Activated CD4-positive, alpha-beta T cell treated with anti-CD3 and anti-CD28 coated beads for 1 hour (primary cell): ENCODE results near the gene GGA3.
A peak's percentile ranks its signal among the peaks of the same experiment; 100 is the strongest.

Experiments
- DNase-seq: peaks from one replicate; pipeline ENCODE4 v3.0.0-alpha.2; 2020

Gene GGA3

DNA sequence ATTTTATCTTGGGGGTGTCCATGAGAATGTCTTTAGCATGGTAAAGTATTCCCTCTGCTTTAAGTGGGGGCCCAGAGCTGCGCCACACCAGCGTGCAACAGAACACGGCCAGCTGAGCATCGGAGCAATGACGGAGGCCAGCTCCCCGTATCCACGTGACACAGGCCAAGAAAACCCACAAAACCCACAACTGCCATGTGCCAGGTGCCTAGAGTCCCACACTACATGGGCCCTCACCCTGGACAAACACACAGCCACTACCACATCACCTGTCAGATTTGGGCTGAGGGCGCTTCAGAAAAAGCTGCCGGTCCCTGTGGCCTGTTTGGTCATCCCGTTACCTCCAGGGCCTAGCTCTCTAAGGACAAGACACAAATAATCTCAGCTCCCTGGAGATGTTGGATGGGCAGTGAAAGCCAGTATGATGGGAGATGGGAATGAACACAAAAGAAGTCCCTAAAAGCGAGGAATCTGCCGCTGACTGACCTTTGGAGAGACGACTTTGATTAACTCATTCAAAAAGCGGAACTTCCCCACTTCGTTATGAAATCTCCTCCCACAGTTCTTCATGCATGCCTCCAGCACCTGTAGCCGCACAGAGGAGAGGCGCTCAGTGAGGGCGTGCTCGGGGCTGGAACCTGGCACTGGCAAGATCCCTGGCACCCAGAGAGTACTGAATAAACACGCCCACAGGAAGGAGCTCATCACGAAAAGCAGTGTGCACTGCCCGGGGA lies 17.1 kb downstream of the GGA3 start:
- no peak for DNase-seq

DNA sequence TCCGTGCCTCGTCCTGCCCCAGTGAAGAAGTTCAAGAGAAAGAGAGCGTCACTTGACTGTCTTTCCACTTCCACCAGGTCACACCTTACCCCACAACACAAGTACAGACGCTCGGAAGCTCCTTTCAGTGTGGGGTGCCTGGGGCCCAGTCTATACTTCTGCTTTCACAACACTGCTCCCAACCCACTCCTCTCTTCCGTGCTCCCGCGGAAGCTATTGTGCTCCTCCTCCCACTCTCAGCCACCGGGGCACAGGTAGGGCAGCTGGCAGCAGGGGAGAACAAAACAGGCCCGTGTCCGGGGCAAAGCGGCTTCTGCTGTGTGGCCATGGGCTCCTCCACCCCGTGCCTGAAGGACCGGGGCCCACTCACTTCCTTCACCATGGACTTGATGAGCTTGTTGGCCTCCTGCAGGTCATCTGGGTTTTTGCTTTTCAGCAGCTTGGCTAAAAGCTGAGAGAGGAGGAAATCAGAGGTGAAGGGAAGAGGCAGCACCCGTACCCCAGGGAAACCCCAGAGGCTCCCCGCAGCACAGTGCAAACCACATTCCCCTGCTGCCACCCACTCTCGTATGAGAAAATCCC lies 18.9 kb downstream of the GGA3 start:
- no peak for DNase-seq

DNA sequence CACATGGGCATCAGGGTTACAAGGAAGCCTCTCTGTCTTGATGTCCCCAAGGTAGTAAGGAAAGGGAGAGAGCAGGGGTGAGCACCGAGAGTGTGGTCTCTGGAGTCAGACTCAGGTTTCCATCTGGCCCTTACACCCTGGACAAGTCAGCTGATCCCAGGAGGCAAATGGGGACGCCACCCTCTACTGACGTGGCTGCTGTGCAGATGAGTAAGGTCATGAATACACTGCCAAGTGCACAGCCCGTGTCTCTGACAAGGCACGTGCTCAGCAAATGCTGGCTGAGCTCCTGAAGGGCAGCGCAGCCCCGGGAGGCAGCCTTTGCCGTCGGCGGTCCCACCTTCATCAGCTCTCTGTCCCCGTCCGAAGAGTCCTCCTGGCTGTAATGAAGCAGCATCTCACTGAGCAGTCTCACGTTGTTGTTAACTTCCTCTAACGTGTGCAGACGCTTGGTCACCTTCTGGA lies 19.4 kb downstream of the GGA3 start:
- DNase-seq: no peak

- no peak for DNase-seq
Observed at GRCh38 chr17:75241502-75241901, 19.9 kb downstream of the GGA3 start.

DNA sequence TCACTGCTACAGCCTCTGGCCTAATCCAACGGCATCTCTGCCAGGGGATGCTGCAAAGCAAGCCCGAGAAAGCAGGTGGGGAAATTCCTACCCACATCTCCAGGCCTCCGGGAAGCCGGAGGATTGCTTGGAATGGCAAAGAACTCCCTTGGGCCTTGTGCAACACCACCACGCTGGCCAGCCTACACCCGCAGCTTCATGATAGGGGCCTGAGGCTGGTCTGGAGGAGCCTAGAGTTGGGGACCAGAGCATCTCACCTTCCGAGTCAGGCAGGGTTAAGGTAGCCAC lies 20.3 kb downstream of the GGA3 start:
- DNase-seq: no peak

- DNase-seq: no peak
Observed at GRCh38 chr17:75240394-75241142, 20.8 kb downstream of the GGA3 start.

DNA sequence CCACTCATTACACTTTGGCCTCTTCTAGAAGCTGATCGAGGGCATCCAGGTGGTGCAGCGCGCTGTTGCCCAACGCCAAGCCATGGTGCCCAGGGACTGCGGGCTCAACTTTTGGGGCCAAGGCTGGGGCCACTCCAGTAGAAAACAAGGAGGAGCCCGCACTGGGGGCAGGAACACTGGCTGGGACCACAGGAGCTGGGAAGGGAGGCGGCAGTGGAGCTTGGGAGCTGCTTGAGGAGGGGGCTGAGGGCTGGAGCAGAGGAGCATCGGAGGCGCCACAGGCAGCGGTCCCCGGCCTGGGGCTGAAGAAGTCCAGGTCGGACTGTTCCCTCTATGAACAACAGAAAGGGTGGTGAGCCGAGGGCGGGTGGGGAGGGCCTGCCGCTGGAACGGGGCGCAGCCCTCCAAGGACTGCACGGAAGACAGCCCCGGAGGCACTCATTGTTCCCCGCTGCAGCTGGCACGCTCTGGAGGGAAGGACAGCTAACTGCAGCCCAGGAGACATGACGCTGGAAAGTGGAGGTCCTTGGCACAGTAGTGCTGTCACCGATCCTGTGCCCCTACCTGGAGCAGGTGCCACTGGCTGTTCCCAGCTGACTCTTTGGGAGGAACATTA lies 21.5 kb downstream of the GGA3 start:
- DNase-seq: no peak

DNA sequence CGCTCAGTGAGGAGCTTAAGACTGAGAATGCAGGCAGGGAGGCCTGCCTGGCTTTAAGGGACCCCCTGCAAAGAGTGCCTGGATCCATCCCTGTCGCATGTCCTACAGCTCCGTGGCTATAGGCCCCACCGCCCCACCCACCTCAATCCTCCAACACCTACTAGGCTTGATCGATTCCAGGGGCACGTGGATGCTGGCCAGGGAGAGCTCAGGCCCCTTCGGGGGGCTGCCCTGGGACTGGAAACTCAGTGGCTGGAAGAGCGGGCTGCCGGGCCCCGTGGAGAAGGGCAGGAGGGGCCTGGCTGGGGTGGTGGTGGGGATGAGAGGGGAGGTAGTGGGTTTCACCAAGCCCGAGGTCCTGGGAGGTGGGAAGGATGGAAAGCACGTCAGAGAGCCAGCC lies 22.2 kb downstream of the GGA3 start:
- no peak for DNase-seq

GRCh38 chr17:75238684-75239191 lies 22.7 kb downstream of the GGA3 start:
- peak; percentile 31 for DNase-seq

- no peak for DNase-seq
Observed at GRCh38 chr17:75238020-75238580, 23.3 kb downstream of the GGA3 start.

- DNase-seq: no peak
Observed at GRCh38 chr17:75237100-75238014, 24.0 kb downstream of the GGA3 start.

DNA sequence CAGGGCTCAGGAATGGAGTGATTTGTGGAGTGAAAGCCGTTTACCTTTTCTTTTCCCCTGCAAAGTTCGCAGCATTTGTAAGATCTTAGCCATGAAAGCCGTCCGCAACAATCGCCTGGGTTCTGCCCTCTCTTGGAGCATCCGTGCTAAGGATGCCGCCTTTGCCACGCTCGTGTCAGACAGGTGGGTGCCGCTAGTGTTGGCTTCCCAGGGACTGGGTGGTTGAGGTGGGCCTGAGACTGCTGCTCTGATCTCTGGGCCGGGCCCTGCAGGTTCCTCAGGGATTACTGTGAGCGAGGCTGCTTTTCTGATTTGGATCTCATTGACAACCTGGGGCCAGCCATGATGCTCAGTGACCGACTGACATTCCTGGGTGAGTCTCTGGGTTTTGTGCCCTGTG lies 28.6 kb downstream of the GGA3 start:
- DNase-seq: no peak

DNA sequence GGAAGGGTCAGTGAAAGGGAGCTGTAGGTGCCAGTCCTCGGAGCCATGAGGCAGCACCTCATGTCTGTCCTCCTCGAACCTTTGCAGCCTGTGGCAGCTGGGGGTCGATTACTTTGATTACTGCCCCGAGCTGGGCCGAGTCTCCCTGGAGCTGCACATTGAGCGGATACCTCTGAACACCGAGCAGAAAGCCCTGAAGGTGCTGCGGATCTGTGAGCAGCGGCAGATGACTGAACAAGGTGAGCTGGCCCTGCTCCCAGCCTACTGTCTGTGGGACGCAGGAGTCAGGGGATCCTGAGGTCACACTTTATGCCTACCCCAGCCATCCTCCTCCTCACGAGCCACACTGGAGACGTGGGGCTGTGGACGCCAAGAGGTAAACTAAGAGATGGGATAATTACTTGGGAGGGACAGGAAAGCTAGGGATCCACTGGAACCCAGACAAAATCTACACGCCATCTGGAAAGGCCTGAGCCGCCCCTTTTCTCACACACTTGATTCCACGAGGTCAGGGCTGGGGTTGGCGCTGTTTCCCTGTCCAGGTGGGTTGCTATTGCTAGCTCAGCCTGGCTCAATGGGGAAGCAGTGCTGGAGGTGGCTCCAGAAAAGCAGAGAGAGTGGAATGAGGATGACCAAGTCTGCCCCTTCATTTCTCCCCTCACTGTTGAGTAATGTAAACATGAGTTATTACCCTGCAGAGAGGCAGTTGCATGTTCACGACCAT lies 29.5 kb downstream of the GGA3 start:
- DNase-seq: no peak

DNA sequence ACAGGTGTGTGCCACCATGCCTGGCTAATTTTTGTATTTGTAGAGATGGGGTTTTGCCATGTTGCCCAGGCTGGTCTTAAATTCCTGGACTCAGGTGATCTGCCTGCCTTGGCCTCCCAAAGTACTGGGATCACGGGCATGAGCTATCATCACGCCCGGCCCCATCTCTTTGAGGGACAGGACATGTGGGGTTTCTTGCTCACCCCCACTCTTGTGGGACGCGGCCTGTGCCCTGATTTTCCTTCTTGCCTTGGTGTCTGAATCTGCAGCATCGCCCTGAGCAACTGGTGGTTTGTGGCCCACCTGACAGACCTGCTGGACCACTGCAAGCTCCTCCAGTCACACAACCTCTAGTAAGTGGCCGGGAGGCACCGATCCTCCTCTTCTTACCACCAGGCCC lies 30.3 kb downstream of the GGA3 start:
- DNase-seq: no peak

DNA sequence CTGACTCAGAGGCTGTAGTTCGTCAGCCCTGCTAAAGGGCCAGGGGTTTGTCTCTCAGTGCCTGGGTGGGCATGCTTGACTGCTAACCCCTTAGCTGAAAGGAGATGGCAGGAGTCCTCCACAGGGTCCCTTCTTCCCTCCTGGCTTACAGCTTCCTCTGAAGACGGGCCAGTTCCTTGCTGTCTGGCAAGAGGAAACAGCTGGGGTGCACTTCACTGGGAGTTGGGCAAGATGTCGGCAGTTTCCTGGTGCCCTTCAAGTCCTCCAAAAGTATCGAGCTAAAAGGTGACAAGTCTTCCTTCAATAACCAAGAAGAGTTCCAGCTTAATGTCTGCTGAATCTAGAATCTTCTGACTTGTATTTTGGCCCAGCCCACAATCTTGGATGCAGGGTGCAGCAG lies 32.6 kb downstream of the GGA3 start:
- DNase-seq: no peak

GRCh38 chr17:75228305-75228704 lies 33.1 kb downstream of the GGA3 start:
- DNase-seq: no peak

- DNase-seq: no peak
Observed at GRCh38 chr17:75227729-75228128, 33.7 kb downstream of the GGA3 start.

GRCh38 chr17:75225016-75225415 lies 36.4 kb downstream of the GGA3 start:
- DNase-seq: no peak

DNA sequence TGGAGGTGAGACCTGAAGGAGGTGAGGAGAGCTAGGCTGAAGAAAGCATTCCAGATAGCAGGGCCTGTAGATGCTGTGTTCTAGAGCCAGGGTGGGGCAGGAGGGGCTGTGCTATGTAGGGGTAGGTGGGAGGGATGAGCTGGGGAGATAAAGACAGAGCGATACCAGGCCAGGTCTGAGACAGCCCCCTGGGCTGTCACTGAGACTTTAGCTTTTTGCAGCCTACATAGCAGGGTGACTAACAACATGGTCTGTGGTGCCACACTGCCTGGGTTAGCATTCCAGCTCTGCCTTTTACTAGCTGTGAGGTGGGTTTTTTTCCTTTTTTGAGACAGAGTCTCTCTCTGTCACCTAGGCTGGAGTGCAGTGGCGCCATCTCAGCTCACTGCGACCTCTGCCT lies 41.6 kb downstream of the GGA3 start:
- no peak for DNase-seq

DNA sequence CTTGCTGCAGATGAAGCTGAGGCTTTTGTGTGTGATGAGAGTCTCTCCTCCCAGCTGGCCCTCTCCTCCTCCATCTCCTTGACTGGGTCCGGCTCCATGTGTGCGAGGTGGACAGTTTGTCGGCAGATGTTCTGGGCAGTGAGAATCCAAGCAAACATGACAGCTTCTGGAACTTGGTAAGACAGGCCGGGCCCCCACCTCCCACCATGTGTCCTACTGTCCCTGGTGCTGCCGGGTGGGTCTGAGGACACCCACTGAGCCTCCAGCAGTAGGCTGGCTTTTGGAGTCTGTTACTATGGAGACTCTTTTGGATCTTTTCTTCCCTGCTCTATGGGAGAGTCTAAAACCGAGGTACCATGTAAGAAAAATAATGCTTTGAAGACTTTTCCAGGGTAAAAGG lies 43.3 kb downstream of the GGA3 start:
- DNase-seq: no peak

GRCh38 chr17:75209061-75209460 lies 52.3 kb downstream of the GGA3 start:
- no peak for DNase-seq

- DNase-seq: no peak
Observed at GRCh38 chr17:75208161-75208560, 53.2 kb downstream of the GGA3 start.
